GM21576 (cell line): ENCODE results near the gene HRAS.

Source experiments
- ATAC-seq: cut with Tn5 transposase; IDR thresholded peaks from one replicate; pipeline ENCODE4 v1.9.1; 2021; ENCODE audit warnings: mild to moderate bottlenecking, moderate library complexity; ENCODE audit not compliant: unreplicated experiment

HRAS gene

DNA sequence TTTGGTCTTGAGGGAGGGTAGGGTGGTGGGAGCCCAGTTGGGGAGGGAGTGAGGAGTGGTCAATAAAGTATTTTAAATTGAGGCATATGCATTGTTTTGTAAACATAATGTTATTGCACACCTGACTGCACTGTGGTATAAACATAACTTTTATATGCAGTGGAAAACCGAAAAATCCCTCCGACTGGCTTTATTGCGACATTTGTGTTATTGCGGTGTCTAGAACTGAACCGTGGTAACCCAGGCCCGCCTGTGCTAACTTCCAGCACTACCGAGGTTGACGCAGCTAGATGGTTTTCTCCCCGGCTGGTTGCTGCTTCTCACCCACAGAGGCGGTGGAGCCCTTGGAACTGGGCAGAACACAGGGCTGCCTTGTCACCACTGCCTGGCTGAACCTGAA, 20.8 kb downstream of the HRAS start:
- ATAC-seq, result no peak

GRCh38 chr11:512761-513595, 22.4 kb downstream of the HRAS start:
- no peak for ATAC-seq

- ATAC-seq, result no peak
Measured at GRCh38 chr11:508956-509355, 26.4 kb downstream of the HRAS start.

- ATAC-seq, result no peak
Measured at GRCh38 chr11:507727-508515, 27.5 kb downstream of the HRAS start.

DNA sequence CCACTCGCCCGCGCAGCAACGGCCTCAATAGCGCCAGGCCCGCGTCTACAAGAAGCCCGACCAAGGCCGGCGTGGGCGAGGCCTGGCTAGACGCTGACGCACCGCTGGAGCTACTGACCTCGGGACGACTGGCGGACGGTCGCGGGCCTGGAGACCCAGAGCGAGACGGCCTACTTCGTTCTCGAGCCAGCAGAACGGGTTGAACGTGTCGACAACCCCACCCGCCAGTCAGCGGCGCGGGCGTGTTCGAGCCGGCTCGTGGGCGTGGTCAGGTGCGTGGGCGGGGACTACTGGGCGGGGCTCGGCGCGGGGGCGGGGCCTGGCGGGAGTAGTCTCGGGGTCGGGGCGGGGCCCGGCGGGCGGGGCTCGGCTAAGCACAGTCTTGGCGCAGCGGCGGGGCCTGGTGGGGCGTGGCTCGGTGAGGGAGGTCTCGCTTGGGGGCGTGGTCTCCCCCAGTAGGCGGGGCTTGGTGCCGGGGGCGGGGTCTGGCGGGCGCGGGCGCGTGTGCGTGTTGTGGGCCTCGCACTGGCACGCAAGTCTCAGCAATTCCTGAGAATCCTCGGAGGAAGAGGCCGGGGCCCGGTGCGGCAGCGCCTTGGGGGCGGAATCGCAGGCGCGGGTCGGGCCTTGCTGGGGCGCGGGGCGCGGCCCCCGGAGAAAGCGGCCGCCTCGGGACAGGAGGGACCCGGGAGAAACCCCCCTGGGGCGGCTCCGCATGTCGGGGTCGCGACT, 28.2 kb downstream of the HRAS start, which contains the start of gene RNH1:
Gene RNH1, minus strand, starts transcription at position 248 of the 732 bp plus-strand sequence. CDS start 5,080 bp downstream, outside the sequence.
- ATAC-seq, result peak; percentile 42

DNA sequence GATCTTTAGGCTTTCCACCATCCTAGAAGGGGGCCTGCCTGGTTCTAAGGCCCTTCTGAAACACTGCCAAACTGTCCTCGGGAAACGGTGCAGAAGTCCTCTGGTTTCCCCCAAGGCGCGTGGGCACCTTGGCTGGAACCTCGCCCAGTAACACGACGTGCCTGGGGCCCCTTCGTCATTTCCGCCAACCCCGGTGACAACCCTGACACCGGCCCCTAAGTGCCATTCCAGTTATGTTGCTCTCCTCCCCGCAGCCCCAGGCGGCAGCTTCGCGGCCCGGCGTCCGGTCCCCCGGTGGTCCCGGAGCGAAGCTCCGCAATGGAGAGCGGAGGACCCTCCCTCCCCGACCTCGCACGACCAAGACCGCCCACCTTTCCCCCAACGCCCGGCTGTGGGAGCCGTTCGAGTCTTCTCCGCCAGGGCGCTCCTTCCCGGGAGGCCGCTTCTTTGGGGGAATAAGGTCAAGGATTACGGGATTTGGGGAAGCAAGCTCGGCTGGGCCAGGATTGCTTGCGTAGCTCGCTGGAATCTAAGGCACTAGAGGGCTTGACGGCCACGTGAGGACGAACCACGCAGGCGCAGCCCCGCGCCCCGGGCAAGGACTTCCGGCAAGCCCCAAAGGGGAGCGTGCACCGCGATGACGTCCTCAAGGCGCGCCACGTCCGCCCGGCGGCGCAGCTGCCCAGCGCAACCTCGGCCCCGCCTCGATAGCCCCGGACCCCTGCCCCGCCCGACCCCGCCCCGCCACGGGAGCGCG, 29.0 kb downstream of the HRAS start:
- ATAC-seq, result peak; percentile 47

GRCh38 chr11:504994-505344, 30.4 kb downstream of the HRAS start:
- ATAC-seq, result no peak

GRCh38 chr11:504053-504993, 31.1 kb downstream of the HRAS start:
- ATAC-seq, result no peak

GRCh38 chr11:503179-503981, 32.0 kb downstream of the HRAS start:
- no peak for ATAC-seq

- no peak for ATAC-seq
Measured at GRCh38 chr11:502288-503178, 32.8 kb downstream of the HRAS start.

- no peak for ATAC-seq
Measured at GRCh38 chr11:501683-502287, 33.6 kb downstream of the HRAS start.

DNA sequence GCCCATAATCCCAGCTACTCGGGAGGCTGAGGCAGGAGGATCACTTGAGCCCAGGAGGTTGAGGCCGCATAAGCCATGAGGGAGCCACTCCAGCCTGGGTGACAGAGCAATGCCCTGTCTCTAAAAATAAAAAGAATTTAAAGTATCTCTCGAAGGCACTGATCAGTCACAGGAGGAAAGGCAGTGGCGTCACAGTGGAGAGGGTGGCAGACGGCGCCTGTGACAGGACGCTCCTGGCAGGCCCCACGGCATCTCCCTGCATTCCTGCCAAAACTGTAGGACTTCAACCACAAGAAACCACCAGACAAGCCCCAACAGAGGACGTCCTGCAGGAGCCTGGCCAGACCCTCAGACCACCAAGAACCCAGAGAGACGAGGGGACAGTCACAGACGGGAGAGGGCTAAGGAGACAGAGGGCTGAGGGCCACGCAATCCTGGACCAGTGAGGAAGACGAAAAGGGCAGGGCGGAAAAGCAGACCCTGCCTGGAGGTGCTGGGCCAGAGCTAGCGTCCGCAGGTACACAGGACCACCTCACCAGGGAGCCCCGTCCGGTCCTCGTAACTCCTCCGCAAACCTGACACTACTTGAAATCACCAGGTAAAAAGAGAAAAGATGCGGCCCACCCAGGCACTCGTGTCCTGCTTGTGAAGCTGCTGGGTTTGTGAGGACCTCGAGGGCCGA, 34.2 kb downstream of the HRAS start:
- no peak for ATAC-seq

DNA sequence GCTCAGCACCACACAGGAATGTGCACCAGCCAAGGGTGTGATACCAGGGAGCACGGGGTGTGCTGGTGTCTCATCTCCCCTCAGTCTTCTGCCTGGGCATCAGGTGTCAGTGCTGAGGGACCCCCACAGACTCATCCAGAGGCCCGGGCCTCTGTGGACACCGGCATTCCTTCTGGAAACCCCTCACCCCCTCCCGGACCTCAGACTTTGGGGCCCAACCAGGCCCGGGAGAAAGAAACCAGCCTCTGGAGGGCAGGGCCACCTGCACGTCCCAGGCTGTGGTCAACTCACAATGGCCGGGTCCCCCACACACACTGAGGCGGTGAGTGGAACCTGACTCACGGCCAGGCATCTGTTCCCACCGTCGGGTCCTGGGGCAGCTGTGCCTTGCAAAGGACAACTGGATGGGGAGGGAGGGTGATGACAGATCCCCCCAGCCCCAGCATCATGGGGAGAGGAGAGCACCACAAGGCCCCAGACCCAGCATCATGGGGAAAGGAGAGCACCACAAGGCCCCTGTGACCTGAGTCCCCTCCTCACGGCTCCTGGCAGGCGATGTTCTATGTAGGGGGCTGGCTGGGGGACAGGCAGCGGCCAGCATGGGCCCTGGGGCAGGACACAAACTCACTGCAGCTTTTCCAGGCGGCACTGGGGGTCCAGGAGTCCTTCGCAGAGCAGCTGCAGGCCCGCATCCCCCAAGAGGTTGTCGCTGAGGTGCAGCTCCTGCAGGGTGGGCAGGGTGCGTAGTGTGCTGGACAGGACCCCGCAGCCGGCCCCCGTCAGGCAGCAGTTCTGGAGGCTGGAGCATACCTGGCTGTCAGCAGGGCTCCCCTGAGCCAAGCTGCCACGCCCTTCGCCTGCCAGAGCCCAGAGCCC, 35.9 kb downstream of the HRAS start:
- ATAC-seq, result no peak

DNA sequence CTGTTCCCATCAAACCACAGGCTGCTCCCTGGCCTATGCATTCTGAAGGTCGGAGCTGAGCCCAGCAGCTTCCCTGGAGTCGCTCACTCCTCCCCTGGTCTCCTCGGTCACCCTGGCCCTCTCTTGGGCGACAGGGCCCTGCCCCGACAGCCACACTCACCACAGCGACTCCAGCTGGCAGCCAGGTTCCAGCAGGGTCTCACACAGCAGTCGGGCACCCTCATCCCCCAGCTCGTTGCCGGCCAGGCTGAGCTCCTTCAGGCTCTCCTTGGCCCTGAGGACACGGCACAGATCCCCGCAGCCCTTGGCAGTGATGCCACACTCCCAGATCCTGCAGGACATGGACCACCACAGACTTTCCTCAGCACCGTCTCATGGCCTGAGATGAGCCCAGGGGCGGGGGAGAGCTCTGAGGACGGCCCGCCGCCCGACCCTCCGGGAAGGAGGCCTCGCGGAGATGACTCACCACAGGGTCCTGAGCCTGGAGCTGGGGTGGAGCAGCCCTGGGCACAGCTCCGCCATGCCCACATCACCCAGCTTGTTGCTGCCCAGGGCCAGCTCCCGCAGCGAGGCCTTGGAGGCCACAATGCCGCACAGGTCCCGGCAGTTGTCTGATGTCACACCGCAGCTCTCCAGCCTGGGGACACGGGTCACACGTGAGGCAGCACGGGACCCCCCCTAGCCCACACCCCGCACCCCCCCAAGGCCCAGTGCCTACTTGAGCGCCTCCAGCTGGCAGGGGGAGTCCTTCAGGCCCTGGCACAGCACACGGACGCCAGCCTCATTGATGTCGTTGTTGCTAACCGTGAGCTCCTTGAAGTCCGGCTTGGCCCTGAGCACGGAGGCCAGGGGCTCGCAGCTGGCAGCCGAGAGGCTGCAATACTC, 36.8 kb downstream of the HRAS start:
- no peak for ATAC-seq
